Inflammatory macrophage treated with lipopolysaccharide for 4 hours (primary cell): ENCODE measurements around the gene IL34.

Experiments
- DNase-seq: peaks from one replicate; pipeline ENCODE4 v3.0.0-alpha.2; 2020

IL34 gene

GRCh38 chr16:70703835-70704381 is 57.5 kb downstream of the IL34 start:
- DNase-seq: no peak

- DNase-seq: no peak
Observed at GRCh38 chr16:70704586-70704985, 58.2 kb downstream of the IL34 start.

GRCh38 chr16:70705056-70705455 is 58.7 kb downstream of the IL34 start:
- DNase-seq: no peak

GRCh38 chr16:70706948-70707465 is 60.6 kb downstream of the IL34 start:
- no peak for DNase-seq

GRCh38 chr16:70708366-70709246 is 62.2 kb downstream of the IL34 start:
- no peak for DNase-seq

- DNase-seq: no peak
Observed at GRCh38 chr16:70709457-70709856, 63.1 kb downstream of the IL34 start.

GRCh38 chr16:70709942-70710341 is 63.6 kb downstream of the IL34 start:
- DNase-seq: no peak
